ENCODE results near the gene RBMS2. TPM values are rescaled to one million over a fixed set of nuclear protein-coding genes. Genes with fewer than 3 reads are reported as not detected.
A peak's percentile ranks its signal among the peaks of the same experiment; 100 is the strongest.

Gene RBMS2
- total and polyA plus RNA-seq, 9 of the 15 experiments (the other 6 are each of a cell fraction or from before 2014, with no cell fraction given): 0.08 to 10.5 (median 0.31) TPM

- TF ChIP-seq CLOCK (CRISPR knock-in tag; IDR thresholded peaks at IDR 0.05; ENCODE audit: borderline replicate concordance) (no peak), ZNF175 (CRISPR knock-in tag; IDR thresholded peaks at IDR 0.05; ENCODE audit: low read depth) (no peak), NONO (IDR thresholded peaks at IDR 0.05; ENCODE audit: low read depth in 2 of 2, low read length in 1 of 2) (peak in 1 of 2 experiments; percentile 53; a peak in 1 of 4 replicates), ZSCAN29 (IDR thresholded peaks at IDR 0.05) (no peak), NBN (IDR thresholded peaks at IDR 0.05; ENCODE audit: low read depth) (peak; percentile 79), CREBBP (IDR thresholded peaks at IDR 0.05; ENCODE audit: low read depth, low read length) (no peak), NCOR1 (IDR thresholded peaks at IDR 0.05) (no peak), E2F4 (CRISPR knock-in tag; IDR thresholded peaks at IDR 0.05; ENCODE audit: low read depth) (0 out of 2 replicates have a peak, but pooled peaks have one; percentile 42), ZSCAN32 (CRISPR knock-in tag; IDR thresholded peaks at IDR 0.05) (no peak), NFIC (IDR thresholded peaks at IDR 0.05) (peak; percentile 37), ZFPM2 (CRISPR knock-in tag; IDR thresholded peaks at IDR 0.05) (no peak), FOXJ3 (CRISPR knock-in tag; IDR thresholded peaks at IDR 0.05) (no peak), CBX3 (IDR thresholded peaks at IDR 0.05; ENCODE audit: borderline replicate concordance in 1 of 2, low read length in 2 of 2) (peak in 1 of 2 experiments; percentile 16; a peak in 1 of 3 replicates), RCOR1 (IDR thresholded peaks at IDR 0.05; ENCODE audit: borderline replicate concordance in 1 of 2, low read depth in 2 of 2, low read length in 2 of 2) (peak in 1 of 2 experiments; percentile 63; a peak in 2 of 4 replicates), CC2D1A (IDR thresholded peaks at IDR 0.05) (peak; percentile 98), ZNF232 (CRISPR knock-in tag; IDR thresholded peaks at IDR 0.05) (no peak), ZEB2 (IDR thresholded peaks at IDR 0.05) (peak; percentile 39; the same call in 1 of the 2 replicates), CREB1 (IDR thresholded peaks at IDR 0.05) (no peak), CREB1 (CRISPR knock-in tag; IDR thresholded peaks at IDR 0.05) (0 out of 2 replicates have a peak, but pooled peaks have one; percentile 19), PRMT5 (CRISPR knock-in tag; IDR thresholded peaks at IDR 0.05) (no peak), PHF8 (IDR thresholded peaks at IDR 0.05; ENCODE audit: borderline replicate concordance, low read length) (peak; percentile 36; the same call in 1 of the 2 replicates), TAF15 (IDR thresholded peaks at IDR 0.05; ENCODE audit: low read depth, low read length) (no peak)
- TF ChIP-seq, protein P1, sequence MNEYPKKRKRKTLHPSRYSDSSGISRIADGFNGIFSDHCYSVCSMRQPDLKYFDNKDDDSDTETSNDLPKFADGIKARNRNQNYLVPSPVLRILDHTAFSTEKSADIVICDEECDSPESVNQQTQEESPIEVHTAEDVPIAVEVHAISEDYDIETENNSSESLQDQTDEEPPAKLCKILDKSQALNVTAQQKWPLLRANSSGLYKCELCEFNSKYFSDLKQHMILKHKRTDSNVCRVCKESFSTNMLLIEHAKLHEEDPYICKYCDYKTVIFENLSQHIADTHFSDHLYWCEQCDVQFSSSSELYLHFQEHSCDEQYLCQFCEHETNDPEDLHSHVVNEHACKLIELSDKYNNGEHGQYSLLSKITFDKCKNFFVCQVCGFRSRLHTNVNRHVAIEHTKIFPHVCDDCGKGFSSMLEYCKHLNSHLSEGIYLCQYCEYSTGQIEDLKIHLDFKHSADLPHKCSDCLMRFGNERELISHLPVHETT (CRISPR knock-in tag; conservative IDR thresholded peaks at IDR 0.05 in 1 of 2, IDR thresholded peaks at IDR 0.05 in 1 of 2): 0 out of 4 replicates have a peak, but pooled peaks of 1 of the 2 experiments have one; percentile 24
Measured at GRCh38 chr12:56634837-56635791, 113.5 kb downstream of the RBMS2 start (continued).

Measured in K562 (cell line).